Activated naive CD8-positive, alpha-beta T cell treated with anti-CD3 and anti-CD28 coated beads, Interleukin-2, amount 10 ng/mL, durations not matched to agents 7 days and 5 days (primary cell): Measurements from ENCODE around the gene KIF18B. TPM values are rescaled to one million over a fixed set of nuclear protein-coding genes. Genes with fewer than 3 reads are reported as not detected.
"Not testable (repeated sequence)": the region's sequence is repeated elsewhere in the genome, so short reads cannot be mapped to it uniquely, and the experiment has no call there.

Experiments
- ATAC-seq: fragments of 150-1000 bp; cut with Tn5 transposase; one replicate; pipeline ENCODE4 v1.10.0; 2021; ENCODE audit warnings: low read depth, moderate library complexity
- POLR2A ChIA-PET: fragments of 350-600 bp; sonication (Branson Sonifier 250); formaldehyde crosslinking; loops from one replicate; lab custom pipeline; 2021; ENCODE audit warnings: antibody characterized with exemption; lab: Charles Lee
- DNase-seq: peaks from one replicate; pipeline ENCODE4 v3.0.0; 2021
- H3K27ac Mint-ChIP-seq: one replicate; pipeline ENCODE4 v1.8.0; 2022; ENCODE audit warnings: mild to moderate bottlenecking, mixed read lengths
- H3K27me3 Mint-ChIP-seq: one replicate; pipeline ENCODE4 v1.8.0; 2022; ENCODE audit warnings: mild to moderate bottlenecking, moderate library complexity, mixed read lengths
- H3K36me3 Mint-ChIP-seq: one replicate; pipeline ENCODE4 v1.8.0; 2021; ENCODE audit warnings: mild to moderate bottlenecking, mixed read lengths
- H3K4me1 Mint-ChIP-seq: one replicate; pipeline ENCODE4 v1.8.0; 2021; ENCODE audit warnings: mixed read lengths
- H3K4me3 Mint-ChIP-seq: one replicate; pipeline ENCODE4 v1.8.0; 2022; ENCODE audit warnings: mild to moderate bottlenecking, moderate library complexity, mixed read lengths
- H3K9me3 Mint-ChIP-seq: one replicate; pipeline ENCODE4 v1.8.0; 2021; ENCODE audit warnings: mixed read lengths
- total RNA-seq, 2 experiments: library from RNA; stranded (reverse); gene quantifications; one replicate each; pipeline ENCODE4 v1.2.3, GENCODE V29; 2021

KIF18B gene
- total RNA-seq, 2 experiments from 2014 or later = 66.7 to 70.5 TPM

- peaks cover 74% of the 10 kb centered on the region for H3K27me3 Mint-ChIP-seq
- no peak for DNase-seq
- H3K27ac Mint-ChIP-seq = no peak overlapping the region
- POLR2A ChIA-PET = no interaction called here
- ATAC-seq = no peak
- H3K36me3 Mint-ChIP-seq = no peaks in the 10 kb centered on the region
- H3K9me3 Mint-ChIP-seq = no peaks in the 10 kb centered on the region
- peaks cover 13% of the 10 kb centered on the region for H3K4me1 Mint-ChIP-seq
- H3K4me3 Mint-ChIP-seq = no peak overlapping the region
Observed at GRCh38 chr17:44966348-44967025, 18.9 kb upstream of the KIF18B start.

GRCh38 chr17:44965481-44966234, 18.1 kb upstream of the KIF18B start:
- Mint-ChIP-seq H3K9me3 (no peaks in the 10 kb centered on the region), H3K4me1 (peaks cover 13% of the 10 kb centered on the region), H3K4me3 (no peak overlapping the region), H3K27ac (no peak overlapping the region), H3K36me3 (no peaks in the 10 kb centered on the region), H3K27me3 (peaks cover 74% of the 10 kb centered on the region)
- DNase-seq (no peak), ATAC-seq (no peak)
- POLR2A ChIA-PET = no interaction called here

GRCh38 chr17:44961921-44962350, 14.4 kb upstream of the KIF18B start:
- H3K27me3 Mint-ChIP-seq = peaks cover 78% of the 10 kb centered on the region

GRCh38 chr17:44960691-44961090, 13.1 kb upstream of the KIF18B start:
- POLR2A ChIA-PET = interaction anchor here (1.3 kb wide), 1 partner anchor 15 kb away, joined by 3 read pairs; no protein-coding TSS in a partner anchor
- Mint-ChIP-seq H3K36me3 (no peaks in the 10 kb centered on the region), H3K27ac (no peak overlapping the region), H3K27me3 (peaks cover 74% of the 10 kb centered on the region), H3K4me3 (no peak overlapping the region), H3K4me1 (peaks cover 2% of the 10 kb centered on the region), H3K9me3 (no peaks in the 10 kb centered on the region)
- no peak for ATAC-seq
- DNase-seq = no peak

More at GRCh38 chr17:44961921-44962350, 14.4 kb upstream of the KIF18B start:
- no peaks in the 10 kb centered on the region for H3K36me3 Mint-ChIP-seq
- H3K4me1 Mint-ChIP-seq = peaks cover 5% of the 10 kb centered on the region
- no peaks in the 10 kb centered on the region for H3K9me3 Mint-ChIP-seq
- ATAC-seq (no peak), DNase-seq (no peak)
- no peak overlapping the region for H3K27ac Mint-ChIP-seq
- H3K4me3 Mint-ChIP-seq = no peak overlapping the region
- POLR2A ChIA-PET = interaction anchor here (0.8 to 1.3 kb wide), 2 partner anchors 13 to 15 kb away, joined by 3 read pairs; no protein-coding TSS in a partner anchor

GRCh38 chr17:44959821-44960531, 12.4 kb upstream of the KIF18B start:
- no peak for DNase-seq
- Mint-ChIP-seq H3K36me3 (no peaks in the 10 kb centered on the region), H3K27me3 (peaks cover 70% of the 10 kb centered on the region), H3K4me1 (peaks cover 2% of the 10 kb centered on the region), H3K9me3 (no peaks in the 10 kb centered on the region), H3K27ac (no peak overlapping the region), H3K4me3 (peak overlapping the region; percentile 42)
- peak; percentile 30 for ATAC-seq
- POLR2A ChIA-PET = interaction anchor here (0.6 to 1.2 kb wide), 3 partner anchors 13 to 84 kb away, joined by 3 read pairs; no protein-coding TSS in a partner anchor

- Mint-ChIP-seq H3K9me3 (no peaks in the 10 kb centered on the region), H3K4me3 (no peak overlapping the region), H3K27me3 (peaks cover 63% of the 10 kb centered on the region), H3K4me1 (peaks cover 2% of the 10 kb centered on the region), H3K36me3 (no peaks in the 10 kb centered on the region), H3K27ac (no peak overlapping the region)
- POLR2A ChIA-PET = no interaction called here
- no peak for DNase-seq
- no peak for ATAC-seq
Observed at GRCh38 chr17:44956998-44957981, 9.7 kb upstream of the KIF18B start.

GRCh38 chr17:44955674-44956425, 8.3 kb upstream of the KIF18B start:
- Mint-ChIP-seq H3K4me1 (peaks cover 4% of the 10 kb centered on the region), H3K27ac (no peak overlapping the region), H3K4me3 (no peak overlapping the region), H3K27me3 (peaks cover 59% of the 10 kb centered on the region), H3K9me3 (no peaks in the 10 kb centered on the region), H3K36me3 (no peaks in the 10 kb centered on the region)
- ATAC-seq (no peak), DNase-seq (no peak)
- POLR2A ChIA-PET = no interaction called here

- Mint-ChIP-seq H3K27ac (no peak overlapping the region), H3K4me3 (no peak overlapping the region), H3K4me1 (peaks cover 6% of the 10 kb centered on the region), H3K9me3 (no peaks in the 10 kb centered on the region), H3K27me3 (peaks cover 36% of the 10 kb centered on the region), H3K36me3 (no peaks in the 10 kb centered on the region)
- DNase-seq (no peak), ATAC-seq (no peak)
- POLR2A ChIA-PET = interaction anchor here (0.9 kb wide), 1 partner anchor 98 kb away, joined by 3 read pairs; no protein-coding TSS in a partner anchor
Observed at GRCh38 chr17:44952946-44953475, 5.4 kb upstream of the KIF18B start.

- ATAC-seq = no peak
- Mint-ChIP-seq H3K27ac (peak overlapping the region; percentile 90), H3K27me3 (peaks cover 11% of the 10 kb centered on the region), H3K9me3 (no peaks in the 10 kb centered on the region), H3K36me3 (peaks cover 19% of the 10 kb centered on the region), H3K4me1 (peaks cover 19% of the 10 kb centered on the region), H3K4me3 (peak overlapping the region; percentile 97)
- POLR2A ChIA-PET = no interaction called here
- DNase-seq = no peak
Observed at GRCh38 chr17:44948315-44948795, 782 bp upstream of the KIF18B start.

GRCh38 chr17:44945652-44946051, 1.9 kb downstream of the KIF18B start:
- DNase-seq, H3K9me3 Mint-ChIP-seq, H3K27ac Mint-ChIP-seq, H3K27me3 Mint-ChIP-seq, ATAC-seq: not testable (repeated sequence)
- Mint-ChIP-seq H3K4me3 (peak overlapping the region; percentile 97), H3K4me1 (peaks cover 26% of the 10 kb centered on the region), H3K36me3 (peaks cover 28% of the 10 kb centered on the region)
- POLR2A ChIA-PET = interaction anchor here (0.5 to 1.2 kb wide), 2 partner anchors 33 to 46 kb away, joined by 5 read pairs; partner anchors contain the start of gene EFTUD2

GRCh38 chr17:44942456-44942855, 5.1 kb downstream of the KIF18B start:
- Mint-ChIP-seq H3K4me3 (no peak overlapping the region), H3K4me1 (peaks cover 28% of the 10 kb centered on the region), H3K27me3 (no peaks in the 10 kb centered on the region), H3K9me3 (no peaks in the 10 kb centered on the region), H3K27ac (no peak overlapping the region), H3K36me3 (peaks cover 45% of the 10 kb centered on the region)
- no peak for ATAC-seq
- DNase-seq = no peak
- POLR2A ChIA-PET = interaction anchor here (0.7 kb wide), 1 partner anchor 80 kb away, joined by 3 read pairs; no protein-coding TSS in a partner anchor
